ENCODE measurements around the gene KIRREL3. TPM values are rescaled to one million over a fixed set of nuclear protein-coding genes. Genes with fewer than 3 reads are reported as not detected.

The KIRREL3 gene
- total and polyA plus RNA-seq, 3 donors from 2014 or later, result 1.0 to 1.1 (median 1.1) TPM

DNA sequence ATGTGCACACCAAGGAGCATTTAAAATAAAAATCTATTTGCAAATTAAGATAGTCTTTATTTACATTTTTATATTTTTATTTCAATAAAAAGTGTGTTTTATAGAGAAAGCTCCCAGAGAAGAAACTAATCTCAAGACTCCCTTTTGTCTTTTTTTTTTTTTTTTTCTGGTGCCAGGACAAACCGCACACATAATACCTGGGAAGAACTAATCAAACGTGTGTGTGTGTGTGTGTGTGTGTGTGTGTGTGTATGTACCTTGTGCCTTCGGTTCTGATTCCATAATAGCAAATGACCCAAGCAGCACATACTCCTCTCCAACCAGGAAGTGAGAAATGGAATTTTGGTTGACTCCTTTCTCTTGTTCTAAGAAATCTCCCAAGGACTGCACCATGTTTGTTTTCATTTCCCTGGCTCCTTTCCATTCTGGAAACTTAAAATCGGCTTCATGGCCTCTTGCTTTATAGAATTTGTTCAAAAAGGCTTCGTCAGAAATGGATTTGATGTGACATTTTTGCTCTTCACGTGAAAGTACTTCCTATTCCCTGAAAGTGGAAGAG is 579.8 kb downstream of the KIRREL3 start:
- intact Hi-C loops (cut with DNase I; ENCODE audit: low total_unique reads), result no loop called here
- H3K4me1 ChIP-seq, result peaks cover 82% of the 10 kb centered on the region

DNA sequence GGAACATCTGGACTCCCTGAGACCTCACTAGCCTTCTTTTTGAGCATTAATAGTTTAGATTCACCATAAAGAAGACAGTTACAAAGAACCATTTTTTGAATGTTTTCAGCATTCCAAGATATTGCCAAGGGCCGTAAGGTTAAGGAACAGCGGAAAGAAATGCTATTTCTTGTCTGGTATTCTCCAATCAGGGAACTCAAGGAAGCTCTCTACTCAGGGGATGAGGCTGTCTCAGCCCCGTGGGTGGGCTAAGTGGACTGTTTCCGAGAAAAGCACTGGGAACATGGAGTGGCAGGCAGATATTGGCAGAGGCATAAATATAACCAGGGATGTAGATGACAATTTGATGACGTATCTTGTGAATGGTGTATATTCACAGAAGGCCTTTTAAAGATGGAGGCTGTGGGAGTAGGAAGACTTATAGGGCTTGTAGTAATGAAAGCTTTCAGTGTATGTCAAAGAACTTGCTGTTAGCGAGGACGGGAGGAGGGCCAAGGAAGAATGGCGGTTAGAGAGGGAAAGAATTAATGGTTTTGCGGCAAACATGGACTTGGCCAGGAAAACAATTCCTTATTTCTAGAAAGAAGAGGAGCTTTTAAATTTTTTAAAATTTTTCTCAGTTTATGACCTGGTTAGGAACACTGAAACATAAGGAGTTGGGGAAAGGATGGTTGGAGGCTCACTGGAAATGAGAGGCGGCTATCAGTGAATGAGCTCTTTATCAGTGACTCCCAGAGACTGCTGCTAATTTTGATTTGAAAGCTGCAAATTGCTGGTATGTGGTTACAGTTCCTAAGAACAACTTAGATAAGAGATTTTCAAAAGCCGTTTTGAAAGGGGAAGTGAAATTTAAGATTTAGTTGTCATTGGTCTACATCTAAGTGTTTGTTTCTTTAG is 580.5 kb downstream of the KIRREL3 start:
- DNase-seq, result peak; percentile 54

More for the DNA sequence above, 579.8 kb downstream of the KIRREL3 start:
- H3K36me3 ChIP-seq (ENCODE audit: low read depth, missing control alignments), result no peaks in the 10 kb centered on the region
- H3K27ac ChIP-seq, result peak overlapping the region; percentile 18 to 88
- TF ChIP-seq, protein P1, sequence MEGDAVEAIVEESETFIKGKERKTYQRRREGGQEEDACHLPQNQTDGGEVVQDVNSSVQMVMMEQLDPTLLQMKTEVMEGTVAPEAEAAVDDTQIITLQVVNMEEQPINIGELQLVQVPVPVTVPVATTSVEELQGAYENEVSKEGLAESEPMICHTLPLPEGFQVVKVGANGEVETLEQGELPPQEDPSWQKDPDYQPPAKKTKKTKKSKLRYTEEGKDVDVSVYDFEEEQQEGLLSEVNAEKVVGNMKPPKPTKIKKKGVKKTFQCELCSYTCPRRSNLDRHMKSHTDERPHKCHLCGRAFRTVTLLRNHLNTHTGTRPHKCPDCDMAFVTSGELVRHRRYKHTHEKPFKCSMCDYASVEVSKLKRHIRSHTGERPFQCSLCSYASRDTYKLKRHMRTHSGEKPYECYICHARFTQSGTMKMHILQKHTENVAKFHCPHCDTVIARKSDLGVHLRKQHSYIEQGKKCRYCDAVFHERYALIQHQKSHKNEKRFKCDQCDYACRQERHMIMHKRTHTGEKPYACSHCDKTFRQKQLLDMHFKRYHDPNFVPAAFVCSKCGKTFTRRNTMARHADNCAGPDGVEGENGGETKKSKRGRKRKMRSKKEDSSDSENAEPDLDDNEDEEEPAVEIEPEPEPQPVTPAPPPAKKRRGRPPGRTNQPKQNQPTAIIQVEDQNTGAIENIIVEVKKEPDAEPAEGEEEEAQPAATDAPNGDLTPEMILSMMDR (IDR thresholded peaks at IDR 0.05), result no peak
- no peak for TF ChIP-seq POLR2A (IDR thresholded peaks at IDR 0.05)
- no peaks in the 10 kb centered on the region for H3K9me3 ChIP-seq
- 26 to 27% methylated on average over 6 of the region's 6 CpGs for WGBS, 2 donors
- H3K27me3 ChIP-seq, result no peaks in the 10 kb centered on the region
- no peak for DNase-seq
- no peak overlapping the region for H3K4me3 ChIP-seq

DNA sequence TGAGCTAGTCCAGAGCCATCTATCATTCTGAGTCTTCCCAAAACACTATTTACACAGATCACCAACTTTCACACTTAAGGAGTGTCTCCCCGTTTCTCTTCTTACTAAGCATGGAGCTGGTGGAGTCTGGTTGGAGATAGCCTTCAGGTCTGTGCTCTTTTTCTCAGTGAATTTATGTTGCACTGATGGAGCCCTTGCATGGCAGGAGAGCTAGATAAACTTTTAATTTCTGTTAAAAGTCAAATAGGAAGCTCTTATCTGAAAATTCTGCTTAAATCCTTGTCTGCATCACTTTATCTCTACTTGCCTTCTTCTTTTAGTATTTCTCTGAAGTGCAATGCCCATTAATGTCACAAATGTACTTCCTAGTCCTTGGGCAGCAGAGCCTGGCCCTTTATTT is 581.7 kb downstream of the KIRREL3 start:
- Histone ChIP-seq H3K36me3 (ENCODE audit: low read depth, missing control alignments) (no peaks in the 10 kb centered on the region), H3K4me3 (no peak overlapping the region), H3K27ac (peak overlapping the region; percentile 18 to 88), H3K4me1 (peaks cover 86% of the 10 kb centered on the region), H3K27me3 (no peaks in the 10 kb centered on the region), H3K9me3 (no peaks in the 10 kb centered on the region)
- no peak for DNase-seq
- 0 to 41% methylated on average over 1 of the region's 1 CpG for WGBS, 2 donors
- intact Hi-C loops (cut with DNase I; ENCODE audit: low total_unique reads), result no loop called here
- TF ChIP-seq, protein P1 (IDR thresholded peaks at IDR 0.05), result no peak
- no peak for TF ChIP-seq POLR2A (IDR thresholded peaks at IDR 0.05)

More for the DNA sequence above, 580.5 kb downstream of the KIRREL3 start:
- TF ChIP-seq, protein P1 (IDR thresholded peaks at IDR 0.05), result no peak
- no peak for TF ChIP-seq POLR2A (IDR thresholded peaks at IDR 0.05)
- Histone ChIP-seq H3K36me3 (ENCODE audit: low read depth, missing control alignments) (no peaks in the 10 kb centered on the region), H3K4me1 (peaks cover 88% of the 10 kb centered on the region), H3K9me3 (no peaks in the 10 kb centered on the region), H3K27ac (peak overlapping the region; percentile 18 to 88), H3K27me3 (no peaks in the 10 kb centered on the region), H3K4me3 (no peak overlapping the region)
- intact Hi-C loops (cut with DNase I; ENCODE audit: low total_unique reads), result no loop called here
- 22 to 34% methylated on average over 11 of the region's 11 CpGs for WGBS, 2 donors

DNA sequence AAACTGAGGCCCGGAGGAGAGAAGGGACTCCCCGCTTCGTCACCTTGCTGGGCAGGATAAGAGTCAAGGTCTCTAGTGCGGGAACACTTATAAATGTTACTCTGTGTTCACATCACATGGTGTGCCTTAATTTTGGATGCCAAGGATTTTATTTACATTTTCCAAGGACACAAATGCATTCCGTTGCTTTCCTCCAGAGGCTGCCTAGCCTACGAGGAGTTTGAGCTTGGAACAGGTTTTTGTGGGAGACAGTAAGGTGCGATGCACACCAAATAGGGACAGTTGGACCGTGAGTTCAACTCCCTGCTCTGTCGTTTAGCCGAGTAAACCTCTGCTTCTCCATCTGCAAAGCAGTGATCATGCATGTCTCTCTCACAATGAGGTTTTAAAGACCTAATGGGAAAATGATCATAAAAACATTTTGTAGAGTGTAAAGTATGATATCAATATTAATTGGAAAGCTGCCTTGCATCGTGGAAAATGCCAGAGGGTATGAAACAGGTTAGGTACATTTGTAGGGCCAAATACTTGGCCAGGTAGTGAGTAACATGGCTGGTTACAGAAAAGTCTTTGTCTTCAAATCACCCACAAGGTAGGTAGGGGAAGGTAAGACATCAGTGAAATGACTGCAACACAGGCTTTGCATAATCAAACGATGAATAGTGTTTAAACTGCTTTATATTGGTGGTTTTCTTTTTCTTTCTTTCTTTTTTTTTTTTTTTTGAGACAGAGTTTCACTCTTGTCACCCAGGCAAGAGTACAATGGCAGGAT is 583.3 kb downstream of the KIRREL3 start:
- Histone ChIP-seq H3K27ac (peak overlapping the region; percentile 69 to 95), H3K27me3 (no peaks in the 10 kb centered on the region), H3K4me1 (peaks cover 75% of the 10 kb centered on the region), H3K9me3 (no peaks in the 10 kb centered on the region), H3K4me3 (peak overlapping the region; percentile 53 to 54), H3K36me3 (ENCODE audit: low read depth, missing control alignments) (no peaks in the 10 kb centered on the region)
- TF ChIP-seq, protein P1 (IDR thresholded peaks at IDR 0.05), result no peak
- no peak for TF ChIP-seq POLR2A (IDR thresholded peaks at IDR 0.05)
- DNase-seq, result no peak
- intact Hi-C loops (cut with DNase I; ENCODE audit: low total_unique reads), result no loop called here
- WGBS, 2 donors, result 14 to 18% methylated on average over 12 of the region's 12 CpGs

Measured in testis (tissue), 3 donors.